HG02981 (cell line): ENCODE data around the gene EEF1A2.

Experiments used
- ATAC-seq: cut with Tn5 transposase; IDR thresholded peaks from one replicate; pipeline ENCODE4 v1.9.1; 2021; ENCODE audit warnings: mild to moderate bottlenecking, moderate library complexity; ENCODE audit not compliant: unreplicated experiment

The EEF1A2 gene

DNA sequence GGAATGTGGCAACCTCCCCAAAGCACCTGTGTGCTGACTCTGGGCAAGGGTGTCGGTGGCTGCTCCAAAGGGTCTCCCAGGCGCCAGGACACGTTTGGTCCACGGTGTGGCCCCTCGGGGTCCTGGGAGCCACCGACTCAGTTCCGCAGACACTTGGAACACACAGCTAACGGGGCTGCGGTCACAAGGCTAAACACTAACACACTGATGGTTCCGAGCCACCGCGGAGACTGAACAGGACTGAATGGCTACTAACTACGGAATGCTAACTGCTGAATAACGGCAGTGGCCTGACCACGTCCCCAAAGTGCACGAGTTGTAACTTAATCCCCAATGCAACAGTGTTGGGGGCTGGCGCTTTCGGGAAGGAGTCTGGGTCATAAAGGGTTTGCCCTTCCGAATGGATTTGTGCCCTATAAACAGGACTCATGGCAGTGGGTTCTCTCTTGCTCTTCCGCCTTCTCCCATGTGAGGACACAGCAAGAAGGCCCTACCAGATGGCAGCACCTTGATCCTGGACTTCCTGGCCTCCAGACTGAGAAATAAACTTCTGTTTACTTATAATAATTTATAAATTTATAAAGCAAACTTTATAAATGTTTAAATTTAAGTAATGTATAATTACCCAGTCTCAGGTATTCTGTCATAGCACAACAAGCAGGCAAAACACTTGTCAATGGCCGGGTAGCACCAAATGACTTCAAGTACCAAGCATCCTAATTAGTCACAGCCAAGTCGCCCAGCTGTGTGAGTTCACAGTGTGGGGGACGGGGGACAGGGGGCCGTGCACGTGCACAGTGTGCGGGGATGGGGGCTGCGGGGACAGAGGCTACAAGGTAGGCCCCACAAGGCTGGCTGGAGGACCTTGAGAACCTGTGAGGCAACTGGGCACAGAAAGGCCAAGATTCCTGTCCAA lies 2.3 kb upstream of the EEF1A2 start:
- no peak for ATAC-seq

DNA sequence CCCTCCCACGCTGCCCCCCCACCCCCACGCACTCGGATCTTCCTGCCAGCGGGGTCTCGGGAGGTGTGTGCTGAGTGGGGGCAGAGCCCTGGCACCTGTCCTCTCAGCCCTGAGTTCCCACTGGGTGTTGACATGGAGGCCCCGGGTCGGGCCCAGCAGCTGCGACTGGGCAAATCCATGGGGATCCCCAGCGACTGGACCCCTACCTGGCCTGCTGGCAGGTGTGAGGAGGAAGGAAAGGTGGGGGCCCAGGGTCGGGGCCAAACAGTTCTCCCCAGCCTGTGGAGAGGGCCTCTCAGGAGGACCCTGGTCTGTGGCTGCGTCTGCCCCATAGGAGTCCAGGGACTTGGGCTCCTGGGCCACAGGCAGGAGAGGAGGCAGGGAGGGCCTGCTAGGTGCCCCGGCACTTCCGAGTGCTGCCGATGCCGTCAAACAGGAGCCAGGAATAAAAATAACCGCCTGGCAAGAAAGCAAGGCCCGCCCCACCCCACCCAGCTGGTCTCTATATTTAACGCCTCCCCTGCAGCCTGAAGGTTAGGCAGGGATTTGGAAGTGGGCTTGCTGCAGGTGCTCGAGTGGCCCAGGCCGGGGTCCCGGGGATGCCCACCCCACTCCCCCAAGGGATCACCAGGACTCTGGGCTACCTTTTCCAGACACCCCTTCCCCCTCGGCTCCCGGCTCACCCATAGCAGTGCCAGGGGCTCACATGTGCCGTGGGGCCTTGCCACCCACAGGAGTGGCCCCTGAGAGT lies 1.4 kb upstream of the EEF1A2 start:
- no peak for ATAC-seq

DNA sequence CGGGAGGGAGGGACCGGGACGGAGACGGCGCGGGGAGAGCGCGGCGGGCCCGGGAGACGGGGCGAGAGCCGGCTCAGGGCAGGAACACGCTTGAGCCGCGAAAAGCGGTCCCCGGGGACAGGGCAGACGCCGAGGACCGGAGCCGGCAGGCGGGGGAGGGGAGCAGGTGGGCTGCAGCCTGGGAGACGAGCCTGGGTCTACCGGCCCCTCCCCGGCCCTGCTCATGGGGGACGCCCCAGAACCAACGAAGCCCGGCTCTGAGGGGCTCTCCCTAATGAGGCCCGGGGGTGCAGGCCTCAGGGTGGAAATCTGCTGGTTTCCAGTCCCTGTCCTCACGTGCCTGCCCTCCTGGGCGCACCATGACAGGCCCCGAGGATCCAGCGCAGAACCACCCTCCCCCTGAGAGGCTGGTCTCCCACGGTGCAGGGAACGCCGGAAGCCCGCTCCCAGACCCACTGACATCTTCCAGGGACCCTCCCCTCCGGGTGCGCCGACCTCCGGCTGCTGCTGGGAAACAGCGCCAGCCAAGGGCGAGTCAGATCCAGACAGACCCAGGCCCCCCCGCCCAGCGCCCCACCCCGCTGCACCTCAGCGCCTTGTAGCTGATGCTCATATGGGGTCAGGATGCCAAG lies 571 bp upstream of the EEF1A2 start:
- ATAC-seq, result no peak

DNA sequence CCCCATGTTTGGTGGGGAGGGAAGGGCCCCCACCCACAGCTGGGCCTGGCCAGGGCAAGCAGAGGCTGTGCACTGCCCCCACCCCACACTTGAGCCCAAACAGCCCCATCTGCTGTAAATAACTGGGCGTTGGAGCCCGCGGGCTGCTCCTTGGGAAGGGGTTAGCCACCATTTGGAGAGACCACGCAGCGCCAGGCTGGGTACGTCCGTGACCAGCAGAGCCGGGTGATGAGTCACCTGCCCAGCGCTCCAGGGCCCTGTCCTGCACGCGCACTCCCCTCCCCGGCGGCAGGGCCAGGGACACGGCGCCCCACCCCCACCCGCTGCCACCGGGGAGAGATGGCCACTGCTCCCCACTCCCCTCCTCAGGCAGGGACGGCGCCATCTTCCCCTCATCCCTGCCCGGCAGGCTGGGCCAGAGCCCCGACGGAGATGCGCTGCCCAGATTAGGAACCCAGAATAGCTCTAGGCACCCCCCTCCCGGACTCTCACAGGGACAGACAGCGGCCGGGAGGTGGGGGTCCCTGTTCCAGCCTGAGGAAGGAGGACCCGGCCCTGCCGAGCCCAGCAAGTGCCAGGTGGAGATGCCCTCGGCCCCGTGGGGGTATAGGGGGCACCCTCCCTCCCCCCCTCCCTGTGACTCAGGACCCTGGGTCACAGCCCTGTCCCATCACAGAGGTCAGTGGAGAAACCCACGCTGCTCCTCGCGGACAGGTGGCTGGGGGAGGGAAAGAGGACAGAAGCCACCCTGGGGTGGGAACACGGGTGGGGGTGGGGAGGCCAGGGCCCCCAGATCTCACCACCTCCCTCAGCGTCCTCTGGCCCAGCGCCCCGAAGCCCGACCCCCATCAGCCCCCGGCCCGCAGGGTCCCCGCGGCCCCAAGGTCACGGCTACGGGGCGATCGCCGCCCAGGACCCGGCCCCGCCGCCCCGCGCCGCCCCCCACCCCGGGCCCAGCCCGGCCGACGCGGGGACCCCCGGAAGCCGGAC lies 642 bp downstream of the EEF1A2 start:
- no peak for ATAC-seq

DNA sequence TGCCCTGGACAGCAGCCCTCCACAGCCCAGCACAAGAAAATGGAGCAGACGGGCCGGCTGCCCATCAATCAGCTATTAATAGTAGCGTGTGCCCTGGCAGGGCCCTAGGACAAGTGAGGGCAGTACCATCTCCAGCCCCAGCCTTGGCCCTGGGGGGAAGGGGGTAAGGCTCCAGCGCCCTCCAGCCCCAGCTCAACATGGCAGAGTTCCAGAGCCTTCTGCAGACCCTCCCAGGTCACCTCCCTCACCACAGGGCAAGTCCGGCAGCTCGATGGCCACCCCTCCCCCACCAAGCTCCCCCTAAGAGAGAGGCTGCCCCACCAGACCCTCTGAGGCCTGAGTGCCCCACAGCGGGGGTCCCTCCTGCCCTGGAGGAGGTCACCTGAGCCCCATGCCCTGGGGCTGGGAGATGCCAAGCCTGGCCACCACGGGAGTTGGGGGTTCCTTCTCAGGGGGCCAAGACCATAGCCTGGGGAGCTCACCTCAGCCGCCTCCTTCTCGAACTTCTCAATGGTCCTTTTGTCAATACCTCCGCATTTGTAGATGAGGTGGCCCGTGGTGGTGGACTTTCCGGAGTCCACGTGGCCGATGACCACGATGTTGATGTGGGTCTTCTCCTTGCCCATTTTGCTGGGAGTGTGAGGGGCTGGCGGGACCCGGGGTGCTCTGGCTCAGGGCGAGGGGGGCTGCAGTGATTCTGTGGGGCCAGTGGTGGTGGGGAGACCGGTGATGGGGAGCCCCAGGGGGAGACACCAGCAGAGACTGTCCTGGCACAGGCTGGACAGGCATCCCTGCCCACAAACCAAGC lies 1.5 kb downstream of the EEF1A2 start:
- no peak for ATAC-seq

DNA sequence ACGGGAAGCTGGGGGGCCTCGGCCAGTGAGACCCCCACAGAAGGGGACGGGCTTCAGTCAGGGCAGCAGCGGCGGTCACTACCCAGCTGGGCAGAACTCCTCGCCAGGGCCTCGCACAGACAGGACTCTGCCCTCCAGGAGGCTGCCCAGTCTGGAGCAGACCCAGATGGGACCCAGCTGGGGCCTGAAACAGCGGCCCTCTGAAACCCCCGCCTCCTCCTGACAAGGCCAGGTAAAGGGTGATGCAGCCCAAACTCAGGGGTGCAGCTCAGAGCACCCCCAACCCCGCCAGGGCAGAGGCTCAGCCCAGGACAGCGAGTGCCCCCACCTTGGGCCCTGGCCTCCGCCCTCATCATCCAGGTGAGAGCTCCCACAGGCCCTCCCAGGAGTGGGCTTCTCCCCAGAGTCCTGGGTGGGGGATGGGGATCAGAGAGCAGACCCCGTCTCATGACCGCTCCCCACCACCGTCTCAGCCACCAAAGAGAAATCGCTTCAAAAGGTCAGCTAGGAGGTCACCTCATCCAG lies 2.2 kb downstream of the EEF1A2 start:
- ATAC-seq, result no peak

DNA sequence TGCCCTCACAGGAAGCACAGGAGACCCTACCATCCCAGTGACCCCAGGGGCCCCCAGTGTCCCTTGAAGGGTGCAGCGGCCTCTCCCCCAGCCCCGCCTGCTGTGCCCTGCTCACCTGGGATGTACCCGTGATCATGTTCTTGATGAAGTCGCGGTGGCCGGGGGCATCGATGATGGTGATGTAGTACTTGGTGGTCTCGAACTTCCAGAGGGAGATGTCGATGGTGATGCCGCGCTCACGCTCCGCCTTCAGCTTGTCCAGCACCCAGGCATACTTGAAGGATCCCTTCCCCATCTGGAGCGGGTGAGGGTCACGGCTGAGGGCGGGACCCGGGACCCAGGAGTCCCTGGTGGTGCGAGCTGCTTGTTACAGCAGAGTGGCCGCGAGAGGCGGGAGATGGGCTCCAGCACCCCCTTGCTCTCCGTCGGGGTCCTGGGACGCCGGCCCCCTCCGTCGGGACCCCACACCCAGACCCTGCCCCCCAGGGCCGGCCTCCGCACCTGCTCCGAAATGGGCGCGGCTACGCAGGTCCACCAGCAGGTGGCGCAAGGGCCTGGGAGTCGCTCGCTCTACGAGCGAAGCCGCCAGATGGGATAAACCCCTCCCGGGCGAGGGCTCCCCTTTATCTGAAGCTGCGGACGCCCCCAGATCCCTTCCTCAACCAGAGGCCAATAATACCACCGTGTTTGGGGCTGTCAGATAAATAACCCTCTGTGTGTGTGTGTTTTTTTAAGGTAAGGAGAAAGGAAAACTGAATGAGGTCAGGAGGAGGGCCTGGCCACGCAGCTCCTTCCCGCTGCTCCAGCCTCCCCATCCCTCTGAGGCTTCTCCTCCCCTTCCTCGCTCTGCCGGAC lies 2.9 kb downstream of the EEF1A2 start:
- no peak for ATAC-seq

DNA sequence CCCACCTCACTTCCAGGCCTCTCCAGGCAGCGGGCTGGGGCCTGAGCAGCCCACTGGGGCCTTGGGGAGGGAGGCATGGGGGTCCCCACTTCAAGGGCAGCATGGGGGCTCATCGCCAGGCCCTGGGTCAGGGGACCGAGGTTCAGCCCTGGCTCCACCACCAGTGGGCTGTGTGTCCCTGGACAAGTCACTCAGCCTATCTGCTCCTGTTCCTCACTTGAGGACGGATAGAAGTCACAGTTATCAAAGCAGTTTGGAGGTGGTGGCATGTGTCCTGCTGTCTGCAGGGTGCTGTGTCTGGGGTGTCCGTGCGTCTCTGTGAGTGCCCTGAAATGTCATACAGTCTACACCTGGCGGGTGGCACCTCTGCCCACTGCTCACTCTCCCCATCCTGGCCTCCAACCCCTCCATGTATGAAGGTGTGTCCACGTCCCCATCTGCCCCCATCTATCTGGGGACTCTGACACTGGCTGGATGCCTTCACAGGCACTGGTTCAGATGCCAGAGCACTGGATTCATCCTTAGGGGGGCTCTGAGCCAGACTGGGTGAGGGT lies 3.6 kb downstream of the EEF1A2 start:
- ATAC-seq, result no peak

DNA sequence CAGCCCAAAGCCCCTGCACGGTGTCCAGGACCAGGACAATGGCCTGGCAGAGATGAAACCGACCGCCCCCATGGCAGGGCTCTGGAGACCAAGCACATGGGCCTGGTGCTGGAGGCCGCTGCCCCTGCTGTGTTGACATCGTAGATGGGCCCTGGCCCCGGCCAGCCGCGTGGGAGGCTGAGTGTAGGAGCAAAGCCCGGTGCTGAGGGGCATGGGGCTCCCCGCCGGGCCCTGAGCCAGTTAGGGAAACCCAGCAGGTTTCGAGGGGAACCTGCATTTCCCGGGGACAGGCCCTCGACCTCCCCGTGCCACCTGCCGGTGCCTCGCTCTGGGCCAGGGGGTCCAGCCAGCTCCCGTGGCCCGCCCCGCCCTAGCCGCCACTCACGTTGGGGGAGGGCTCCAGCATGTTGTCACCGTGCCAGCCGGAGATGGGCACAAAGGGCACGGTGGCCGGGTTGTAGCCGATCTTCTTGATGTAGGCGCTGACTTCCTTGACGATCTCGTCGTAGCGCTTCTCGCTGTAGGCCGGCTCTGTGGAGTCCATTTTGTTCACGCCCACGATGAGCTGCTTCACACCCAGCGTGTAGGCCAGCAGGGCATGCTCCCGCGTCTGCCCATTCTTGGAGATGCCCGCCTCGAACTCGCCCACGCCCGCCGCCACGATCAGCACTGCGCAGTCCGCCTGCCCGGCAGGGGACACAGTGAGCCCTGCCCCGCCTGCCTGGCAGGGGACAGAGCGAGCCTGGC lies 4.3 kb downstream of the EEF1A2 start:
- ATAC-seq, result no peak

DNA sequence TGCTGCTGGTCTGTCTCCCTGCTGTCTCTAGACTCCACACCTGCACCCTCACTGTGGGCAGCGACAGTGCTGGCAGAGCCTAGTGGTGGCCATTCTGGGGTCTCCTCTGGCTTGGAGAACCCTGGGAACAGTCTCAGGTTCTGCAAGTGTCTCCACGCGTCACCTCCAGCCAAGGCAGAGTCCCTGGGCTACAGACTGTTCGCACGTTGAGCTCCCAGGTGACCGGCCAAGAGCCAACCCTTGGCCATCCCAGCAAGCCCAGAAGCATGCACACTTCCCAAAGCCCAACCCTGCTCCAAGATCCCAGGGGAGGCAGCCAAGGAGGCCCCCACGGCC lies 4.8 kb downstream of the EEF1A2 start:
- ATAC-seq, result no peak

DNA sequence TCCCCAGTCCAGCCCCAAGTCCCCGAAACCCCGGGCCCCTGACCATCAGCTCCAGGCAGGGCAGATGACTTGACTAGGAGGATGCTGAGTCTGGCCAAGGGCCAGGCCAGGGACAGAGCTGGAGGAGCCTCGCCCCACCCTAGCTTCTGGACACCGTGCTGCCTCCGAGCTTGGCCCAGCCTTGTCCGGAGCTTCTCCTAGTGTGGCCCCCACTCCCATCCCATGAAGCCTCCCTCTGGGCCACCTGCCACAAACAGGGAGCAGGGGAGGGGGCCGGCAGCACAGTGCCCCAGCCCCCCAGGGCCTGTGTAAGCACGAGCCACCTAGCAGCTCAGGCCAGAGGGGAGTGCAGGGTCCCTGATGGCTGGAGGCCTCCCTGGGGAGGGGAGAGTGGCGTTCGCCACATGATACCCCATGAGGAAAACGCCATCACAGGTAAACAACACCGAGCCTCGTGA lies 5.3 kb downstream of the EEF1A2 start:
- ATAC-seq, result no peak

DNA sequence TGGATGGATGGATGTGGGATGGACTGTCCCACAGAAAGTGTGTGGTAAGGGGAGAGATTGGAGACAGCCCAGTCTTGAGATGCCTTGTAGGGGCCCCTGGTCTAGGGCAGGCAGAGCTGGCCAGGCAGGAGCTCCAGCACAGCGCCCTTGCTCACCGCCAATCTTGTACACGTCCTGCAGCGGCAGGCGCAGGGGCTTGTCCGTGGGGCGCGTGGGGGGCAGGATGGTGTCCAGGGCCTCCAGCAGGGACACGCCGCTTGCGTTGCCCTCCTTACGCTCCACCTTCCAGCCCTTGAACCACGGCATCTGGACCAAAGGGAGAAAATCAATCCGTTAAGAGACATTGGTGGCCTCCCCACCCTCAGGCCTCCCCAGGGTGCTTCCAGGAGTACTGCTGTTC lies 5.9 kb downstream of the EEF1A2 start:
- no peak for ATAC-seq

DNA sequence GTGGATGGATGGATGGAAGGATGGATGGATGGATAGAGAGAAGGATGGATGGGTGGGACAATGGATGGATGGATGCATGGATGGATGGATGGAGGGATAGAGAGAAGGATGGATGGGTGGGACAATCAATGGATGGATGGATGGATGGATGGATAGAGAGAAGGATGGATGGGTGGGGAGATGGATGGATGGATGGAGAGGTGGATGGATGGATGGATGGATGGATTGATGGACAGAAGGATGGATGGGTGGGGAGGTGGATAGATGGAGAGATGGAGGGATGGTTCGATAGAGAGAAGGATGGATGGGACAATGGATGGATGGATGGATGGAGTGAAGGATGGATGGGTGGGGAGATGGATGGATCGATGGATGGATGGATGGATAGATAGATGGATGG lies 6.4 kb downstream of the EEF1A2 start:
- no peak for ATAC-seq

DNA sequence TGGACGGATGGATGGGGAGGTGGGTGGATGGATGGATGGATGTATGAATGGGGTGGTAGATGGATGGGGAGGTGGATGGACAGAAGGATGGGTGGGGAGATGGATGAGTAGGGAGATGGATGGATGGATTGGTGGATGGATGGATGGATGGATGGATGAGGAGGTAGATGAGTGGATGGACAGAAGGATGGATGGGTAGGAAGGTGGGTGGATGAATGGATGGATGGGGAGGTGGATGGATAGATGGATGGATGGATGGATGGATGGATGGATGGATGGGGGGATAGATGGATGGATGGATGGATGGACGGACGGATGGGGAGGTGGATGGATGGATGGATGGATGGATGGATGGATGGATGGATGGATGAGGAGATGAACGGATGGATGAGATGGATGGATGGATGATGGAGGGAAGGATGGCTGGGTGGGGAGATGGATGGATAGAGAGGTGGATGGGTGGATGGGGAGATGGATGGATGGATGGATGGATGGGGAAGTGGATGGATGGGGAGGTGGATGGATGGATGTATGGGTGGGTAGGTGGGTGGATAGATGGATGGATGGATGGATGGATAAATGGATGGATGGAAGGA lies 7.2 kb downstream of the EEF1A2 start:
- ATAC-seq, result no peak

DNA sequence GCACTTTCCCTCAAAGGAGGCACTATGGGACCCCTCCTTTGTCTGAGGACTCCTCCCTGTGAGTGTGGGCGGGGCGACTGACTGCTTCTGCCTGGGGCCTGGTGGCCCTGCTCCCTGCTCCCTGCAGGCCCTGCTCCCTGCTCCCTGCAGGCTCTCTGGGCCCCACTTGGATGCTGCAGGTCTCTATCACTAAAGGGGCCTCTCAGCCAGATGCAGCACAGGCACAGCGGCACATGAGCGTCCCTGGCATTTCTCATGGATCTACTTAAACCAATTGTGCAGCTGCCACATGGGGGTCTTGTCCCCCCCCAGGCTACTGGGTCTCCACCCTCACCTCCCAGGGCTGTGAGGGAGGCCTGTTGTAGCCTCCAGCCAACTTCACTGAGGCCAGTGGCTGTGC lies 7.8 kb downstream of the EEF1A2 start:
- no peak for ATAC-seq

DNA sequence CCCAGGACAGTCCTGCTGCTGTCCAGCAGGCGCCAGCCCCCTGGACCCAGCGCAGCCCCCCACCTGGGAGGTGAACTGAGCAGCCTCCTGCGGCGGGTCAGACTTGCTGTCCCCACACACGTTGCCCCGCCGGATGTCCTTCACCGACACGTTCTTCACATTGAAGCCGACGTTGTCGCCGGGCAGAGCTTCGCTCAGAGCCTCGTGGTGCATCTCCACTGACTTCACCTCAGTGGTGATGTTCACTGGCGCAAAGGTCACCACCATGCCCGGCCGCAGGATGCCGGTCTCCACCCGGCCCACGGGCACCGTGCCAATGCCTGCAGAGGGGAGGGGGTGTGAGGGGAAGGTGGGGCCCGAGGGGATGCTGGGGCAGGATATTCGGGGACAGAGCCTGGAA lies 8.5 kb downstream of the EEF1A2 start:
- no peak for ATAC-seq
